Prostate gland (tissue), 2 donors: ENCODE data around the gene C2. TPM values are rescaled to one million over a fixed set of nuclear protein-coding genes. Genes with fewer than 3 reads are reported as not detected.
A peak's percentile ranks its signal among the peaks of the same experiment; 100 is the strongest.

Source experiments
- DNase-seq: peaks from one replicate; pipeline ENCODE4 v3.0.0-alpha.2; 2019; ENCODE audit warnings: low spot score
- H3K27ac ChIP-seq, 2 donors: fragments of 200-600 bp; sonication (generic); 2 replicates each; pipeline ENCODE4 v1.5.1; 2017 to 2019
- H3K27me3 ChIP-seq: fragments of 200-600 bp; sonication (generic); replicated peaks from 2 replicates; pipeline ENCODE4 v1.5.1; 2019; ENCODE audit not compliant: insufficient read depth
- H3K36me3 ChIP-seq, 2 donors: fragments of 200-600 bp; sonication (generic); 1 replicate in 1 of 2; 2 replicates in 1 of 2; pipeline versions ENCODE4 v1.5.1 to v1.8.1; 2017 to 2019
- H3K4me1 ChIP-seq: fragments of 200-600 bp; sonication (generic); replicated peaks from 2 replicates; pipeline ENCODE4 v1.5.1; 2019
- H3K4me3 ChIP-seq, 2 donors: fragments of 200-600 bp; sonication (generic); 2 replicates each; pipeline ENCODE4 v1.5.1; 2017 to 2019
- H3K9me3 ChIP-seq: fragments of 200-600 bp; sonication (generic); 2 replicates; pipeline ENCODE4 v1.5.1; 2017
- POLR2A ChIP-seq: fragments of 450-650 bp; IDR thresholded peaks from one replicate; pipeline ENCODE4 v1.6.1; 2016; ENCODE audit warnings: antibody characterized with exemption, mild to moderate bottlenecking
- POLR2AphosphoS5 ChIP-seq: sonication (generic); formaldehyde crosslinking; IDR thresholded peaks from one replicate; pipeline ENCODE4 v1.6.1; 2017; ENCODE audit warnings: antibody characterized with exemption
- WGBS: methylation state at CpG from one replicate; pipeline ENCODE4 v1.1.5; 2018; 5-methylcytosine and 5-hydroxymethylcytosine counted together
- intact Hi-C: fragments of 100-400 bp; cut with DNase I; formaldehyde crosslinking; loops from one replicate; pipeline ENCODE4 v1.14.2; 2022
- total RNA-seq, 2 donors: library from RNA; depleted of rRNA; stranded (reverse); fragments of >200 nt; gene quantifications; one replicate each; pipeline ENCODE4 v1.1.0, GENCODE V29; 2016
- TF ChIP-seq, protein P1 (sequence below), 4 experiments: fragments of 200-600 bp in 2 of 4; fragments of 450-650 bp in 2 of 4; sonication (generic) in 2 of 4; IDR thresholded peaks; 1 replicate in 3 of 4; 2 replicates in 1 of 4; pipeline ENCODE4 v1.5.1; 2016 to 2019; ENCODE audit warnings: antibody characterized with exemption in 4 of 4, mild to moderate bottlenecking in 2 of 4, moderate library complexity in 2 of 4

The C2 gene
- total RNA-seq, 2 donors from 2014 or later, result 7.9 to 16.0 TPM

- Histone ChIP-seq H3K36me3 (no peaks in the 10 kb centered on the region), H3K4me1 (no peaks in the 10 kb centered on the region), H3K27me3 (no peaks in the 10 kb centered on the region), H3K4me3 (peak overlapping the region; percentile 86 to 99), H3K27ac (peak overlapping the region; percentile 81 to 93), H3K9me3 (no peaks in the 10 kb centered on the region)
- TF ChIP-seq, protein P1, sequence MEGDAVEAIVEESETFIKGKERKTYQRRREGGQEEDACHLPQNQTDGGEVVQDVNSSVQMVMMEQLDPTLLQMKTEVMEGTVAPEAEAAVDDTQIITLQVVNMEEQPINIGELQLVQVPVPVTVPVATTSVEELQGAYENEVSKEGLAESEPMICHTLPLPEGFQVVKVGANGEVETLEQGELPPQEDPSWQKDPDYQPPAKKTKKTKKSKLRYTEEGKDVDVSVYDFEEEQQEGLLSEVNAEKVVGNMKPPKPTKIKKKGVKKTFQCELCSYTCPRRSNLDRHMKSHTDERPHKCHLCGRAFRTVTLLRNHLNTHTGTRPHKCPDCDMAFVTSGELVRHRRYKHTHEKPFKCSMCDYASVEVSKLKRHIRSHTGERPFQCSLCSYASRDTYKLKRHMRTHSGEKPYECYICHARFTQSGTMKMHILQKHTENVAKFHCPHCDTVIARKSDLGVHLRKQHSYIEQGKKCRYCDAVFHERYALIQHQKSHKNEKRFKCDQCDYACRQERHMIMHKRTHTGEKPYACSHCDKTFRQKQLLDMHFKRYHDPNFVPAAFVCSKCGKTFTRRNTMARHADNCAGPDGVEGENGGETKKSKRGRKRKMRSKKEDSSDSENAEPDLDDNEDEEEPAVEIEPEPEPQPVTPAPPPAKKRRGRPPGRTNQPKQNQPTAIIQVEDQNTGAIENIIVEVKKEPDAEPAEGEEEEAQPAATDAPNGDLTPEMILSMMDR (IDR thresholded peaks at IDR 0.05), result no peak
- TF ChIP-seq POLR2AphosphoS5 (no peak), POLR2A (no peak)
- DNase-seq, result no peak
- intact Hi-C loops, result loop anchor here (2.0 to 5.0 kb wide), 3 partner anchors 32 to 281 kb away; partner anchors contain the start of genes AGPAT1, DDAH2 and RNF5
- WGBS, result 23% methylated on average over 4 of the region's 4 CpGs
These were observed 31.0 kb upstream of the C2 start for GRCh38 chr6:31896493-31896855.

GRCh38 chr6:31896856-31897611 is 30.5 kb upstream of the C2 start:
- intact Hi-C loops, result loop anchor here (2.0 to 5.0 kb wide), 3 partner anchors 32 to 280 kb away; partner anchors contain the start of genes AGPAT1, DDAH2 and RNF5
- DNase-seq, result no peak
- WGBS, result 0% methylated on average over 16 of the region's 62 CpGs

DNA sequence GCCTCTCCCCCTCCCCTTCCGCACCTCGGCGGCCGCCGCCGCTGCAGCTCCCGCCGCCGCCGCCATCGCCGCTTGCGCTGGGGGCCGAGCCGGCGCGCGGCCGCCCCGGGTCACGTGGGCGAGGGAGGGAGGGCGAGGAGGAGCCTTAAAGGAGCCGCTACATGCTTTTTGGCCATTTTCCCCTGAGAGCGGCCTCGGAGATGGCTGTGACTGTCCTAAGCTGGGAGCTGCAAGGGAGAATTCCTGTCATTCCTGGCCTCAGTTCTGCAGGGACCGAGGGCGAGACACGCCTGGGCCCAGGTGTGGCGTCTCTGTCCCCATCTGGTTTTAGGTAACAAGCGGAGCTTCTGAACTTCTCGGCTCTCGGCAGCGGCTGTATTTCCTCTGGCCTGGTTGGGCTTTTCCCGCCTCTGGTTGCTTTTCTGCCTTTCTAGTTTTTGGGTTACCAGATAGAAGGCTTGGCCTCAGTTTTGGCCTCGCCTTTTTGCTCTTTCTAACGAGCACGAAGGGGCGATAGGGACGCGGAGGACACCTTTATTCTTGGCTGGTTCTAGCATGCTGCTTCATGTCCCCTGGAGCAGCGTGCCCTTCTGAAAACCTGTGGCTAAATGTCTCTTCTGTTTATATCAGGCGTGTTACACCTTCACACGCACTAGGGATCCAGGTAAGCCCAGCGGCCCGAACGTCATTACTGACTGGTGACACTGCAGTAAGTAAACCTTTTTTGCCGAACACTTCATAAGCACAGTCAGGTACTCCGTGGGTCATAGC is 29.7 kb upstream of the C2 start, which contains the start of gene EHMT2:
TSS of gene EHMT2 (minus strand) at position 87 of the 771 bp plus-strand sequence. CDS start at position 66, 21 bp downstream.
- no peaks in the 10 kb centered on the region for H3K36me3 ChIP-seq
- no peaks in the 10 kb centered on the region for H3K9me3 ChIP-seq
- H3K4me1 ChIP-seq, result peaks cover 2% of the 10 kb centered on the region
- peak within 1 kb of the TSS; percentile 89 to 93 for H3K27ac ChIP-seq
- H3K4me3 ChIP-seq, result peak within 1 kb of the TSS; percentile 86 to 99
- H3K27me3 ChIP-seq, result no peaks in the 10 kb centered on the region
- TF ChIP-seq POLR2AphosphoS5 (peak; percentile 86), POLR2A (peak; percentile 85)
- TF ChIP-seq, protein P1 (IDR thresholded peaks at IDR 0.05), result peak in 2 of 4 experiments; percentile 35 to 58
- peak; percentile 84 for DNase-seq
- under 1% methylated on average over 23 of the region's 49 CpGs for WGBS
- intact Hi-C loops, result loop anchor here (2.0 to 5.0 kb wide), 3 partner anchors 33 to 280 kb away; partner anchors contain the start of genes AGPAT1, DDAH2 and RNF5

More at GRCh38 chr6:31896856-31897611, 30.5 kb upstream of the C2 start:
- Histone ChIP-seq H3K36me3 (no peaks in the 10 kb centered on the region), H3K9me3 (no peaks in the 10 kb centered on the region), H3K4me1 (no peaks in the 10 kb centered on the region), H3K4me3 (peak overlapping the region; percentile 86 to 99), H3K27me3 (no peaks in the 10 kb centered on the region), H3K27ac (peak overlapping the region; percentile 81 to 93)
- TF ChIP-seq, protein P1 (IDR thresholded peaks at IDR 0.05), result no peak
- no peak for TF ChIP-seq POLR2A
- no peak for TF ChIP-seq POLR2AphosphoS5

- intact Hi-C loops, result loop anchor here (5.0 kb wide), 2 partner anchors 171 to 279 kb away; partner anchors contain the start of genes AGPAT1, DDAH2 and RNF5
- TF ChIP-seq POLR2AphosphoS5 (peak; percentile 92), POLR2A (peak; percentile 52)
- TF ChIP-seq, protein P1 (IDR thresholded peaks at IDR 0.05), result peak in 1 of 4 experiments; percentile 5
- peak overlapping the region; percentile 89 to 93 for H3K27ac ChIP-seq
These were observed 29.0 kb upstream of the C2 start for GRCh38 chr6:31898383-31899011.

More at GRCh38 chr6:31898383-31899011, 29.0 kb upstream of the C2 start:
- no peaks in the 10 kb centered on the region for H3K36me3 ChIP-seq
- no peaks in the 10 kb centered on the region for H3K27me3 ChIP-seq
- WGBS, result 15% methylated on average over 8 of the region's 8 CpGs
- no peak for DNase-seq
- H3K9me3 ChIP-seq, result no peaks in the 10 kb centered on the region
- peak overlapping the region; percentile 86 to 99 for H3K4me3 ChIP-seq
- H3K4me1 ChIP-seq, result peaks cover 5% of the 10 kb centered on the region
